NCI-H345 treated with DMSO at 0.1 percent for 48 hours (cell line): ENCODE data around the gene OR2J3.
"Not testable (repeated sequence)": the region's sequence is repeated elsewhere in the genome, so short reads cannot be mapped to it uniquely, and the experiment has no call there.

Source experiments
- DNase-seq: peaks from one replicate; lab custom pipeline; 2025; ENCODE audit not compliant: unreplicated experiment; lab: John Stamatoyannopoulos, UW

Gene OR2J3

DNA sequence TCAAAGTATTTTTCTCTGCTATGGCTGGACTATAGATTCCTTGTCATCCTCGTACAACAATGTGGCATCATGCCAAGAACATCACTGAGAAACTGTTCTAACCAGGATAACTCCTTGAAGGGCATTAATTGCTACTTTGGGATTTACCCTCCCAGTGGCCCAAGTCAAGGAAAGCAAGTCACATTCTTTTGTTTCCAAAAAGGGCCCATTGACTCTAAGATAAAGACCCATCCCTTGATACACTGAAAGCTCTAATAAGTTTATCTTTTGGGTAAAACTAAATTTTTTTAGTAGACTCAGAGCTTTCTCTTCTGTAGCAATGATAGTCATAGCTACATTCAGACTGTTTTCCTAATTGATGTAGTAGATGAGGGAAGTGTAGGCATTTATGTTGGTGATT, at the start of gene OR2J3:
OR2J3 (plus strand) TSS at position 301 of the 400 bp plus-strand sequence. CDS start 3,833 bp downstream, outside the sequence.
- DNase-seq: no peak

DNA sequence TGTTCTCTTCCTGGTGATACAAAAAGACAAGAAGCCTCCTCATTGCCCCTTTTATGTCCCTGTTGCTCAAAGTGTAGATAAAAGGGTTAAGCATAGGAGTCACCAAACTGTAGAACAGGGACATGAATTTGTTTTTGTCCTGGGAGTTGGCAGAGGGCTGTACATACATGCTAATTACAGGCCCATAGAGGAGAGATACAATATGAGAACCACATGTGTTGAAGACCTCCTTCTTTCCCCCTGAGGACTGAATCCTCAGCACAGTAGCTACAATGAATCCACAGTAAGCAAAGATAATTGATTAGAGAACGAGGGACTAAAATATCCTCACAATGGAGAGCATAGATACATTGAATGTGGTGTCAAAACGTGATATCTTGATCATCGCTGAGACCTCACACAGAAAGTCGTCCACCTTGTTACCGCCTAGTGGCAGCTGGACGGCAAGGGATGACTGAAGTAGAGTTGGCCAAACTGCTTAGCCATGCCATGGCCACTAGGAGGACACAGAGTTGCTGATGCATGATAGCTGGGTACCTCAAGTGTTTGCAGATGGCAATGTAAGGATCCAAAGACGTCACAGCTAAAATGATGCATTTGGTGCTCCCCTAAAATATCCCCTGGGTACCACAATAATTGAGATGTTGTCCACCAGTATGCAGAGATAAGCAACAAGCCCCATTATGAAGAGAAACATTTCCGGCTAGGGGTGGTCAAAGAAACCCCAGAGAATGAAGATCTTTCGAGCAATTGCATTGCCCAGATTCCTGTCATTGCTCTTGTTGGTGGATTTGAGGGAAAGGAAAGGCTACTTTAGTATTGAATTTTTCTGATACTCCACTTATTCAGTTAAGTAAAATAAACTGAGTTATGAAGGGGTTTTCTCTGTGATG, 35.8 kb upstream of the OR2J3 start:
- no peak for DNase-seq

DNA sequence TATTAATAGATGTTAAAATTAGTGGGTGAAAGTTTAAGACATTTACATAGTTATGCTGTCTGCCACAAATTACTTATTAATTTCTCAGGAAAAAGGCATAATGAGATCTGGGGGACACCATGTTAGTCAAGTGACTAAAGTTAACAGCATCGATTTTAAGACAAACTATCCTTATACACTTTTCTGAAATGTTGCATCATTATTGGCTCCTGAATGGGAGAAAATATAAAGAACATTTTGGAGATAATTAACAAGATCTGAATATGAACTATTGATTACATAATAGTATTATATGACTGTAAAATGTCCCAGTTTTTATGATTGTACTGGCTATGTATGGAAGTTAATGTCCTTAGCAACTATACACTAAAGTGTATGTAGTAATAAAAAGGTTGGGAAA, 28.7 kb upstream of the OR2J3 start:
- DNase-seq: no peak

DNA sequence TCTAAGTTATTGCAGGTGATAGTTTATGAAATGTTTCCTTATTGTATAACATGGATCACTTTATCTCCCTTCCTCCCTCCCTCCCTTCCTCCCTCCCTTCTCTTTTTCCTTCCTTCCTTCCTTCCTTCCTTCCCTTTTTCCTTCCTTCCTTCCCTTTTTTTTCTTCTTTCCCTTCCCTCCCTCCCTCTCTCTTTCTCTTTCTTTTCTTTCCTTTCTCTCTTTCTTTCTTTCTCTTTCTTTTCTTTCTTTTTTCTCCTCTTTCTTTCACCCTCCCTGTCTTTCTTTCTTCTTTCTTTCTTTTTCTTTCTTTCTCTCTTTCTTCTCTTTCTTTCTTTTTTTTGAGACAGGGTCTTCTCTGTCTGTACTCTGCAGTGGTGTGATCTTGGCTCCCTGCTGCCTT, 26.5 kb upstream of the OR2J3 start:
- DNase-seq: no peak

DNA sequence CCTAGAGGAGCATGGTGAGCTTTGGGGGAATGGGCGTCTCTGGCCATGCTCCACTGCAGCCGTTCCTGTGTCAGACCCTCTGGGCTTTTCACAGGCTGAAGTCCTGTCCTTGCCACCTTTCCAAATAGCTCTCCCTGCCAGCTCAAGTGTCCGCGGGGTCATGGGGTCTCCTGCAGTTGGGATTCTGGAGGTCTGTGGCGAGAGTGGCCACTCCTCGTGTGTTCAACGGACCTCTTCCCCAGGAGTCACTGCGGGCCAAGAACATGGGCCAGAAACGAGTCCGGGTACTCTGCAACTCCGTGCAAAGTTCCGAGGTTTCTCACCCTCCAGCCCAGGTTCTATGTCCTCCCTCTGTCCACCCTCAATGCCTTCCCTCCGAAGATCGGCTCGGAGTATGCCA, 25.4 kb upstream of the OR2J3 start:
- no peak for DNase-seq

DNA sequence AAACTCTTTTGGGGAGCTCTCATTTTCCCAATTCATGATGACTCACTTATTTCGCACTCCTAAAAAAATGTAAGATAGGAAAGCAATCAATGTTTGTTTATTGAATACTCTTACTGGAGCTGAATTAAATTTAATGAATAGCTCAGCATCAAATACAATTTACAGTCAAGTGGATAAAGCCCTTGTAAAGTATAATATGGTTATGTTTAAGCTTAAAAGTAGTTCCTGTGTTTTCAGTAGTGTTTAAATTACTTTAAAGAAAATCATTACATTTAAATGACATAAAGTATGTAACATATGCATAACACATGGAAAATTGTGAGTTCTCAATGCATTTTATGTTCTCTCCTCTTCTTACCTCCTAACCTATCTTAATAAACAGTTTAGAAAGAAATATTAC, 20.6 kb upstream of the OR2J3 start, which contains the start of gene OR2B3:
OR2B3 (minus strand) TSS at position 101 of the 400 bp plus-strand sequence; CDS start at position 36, 65 bp downstream.
- DNase-seq: no peak

DNA sequence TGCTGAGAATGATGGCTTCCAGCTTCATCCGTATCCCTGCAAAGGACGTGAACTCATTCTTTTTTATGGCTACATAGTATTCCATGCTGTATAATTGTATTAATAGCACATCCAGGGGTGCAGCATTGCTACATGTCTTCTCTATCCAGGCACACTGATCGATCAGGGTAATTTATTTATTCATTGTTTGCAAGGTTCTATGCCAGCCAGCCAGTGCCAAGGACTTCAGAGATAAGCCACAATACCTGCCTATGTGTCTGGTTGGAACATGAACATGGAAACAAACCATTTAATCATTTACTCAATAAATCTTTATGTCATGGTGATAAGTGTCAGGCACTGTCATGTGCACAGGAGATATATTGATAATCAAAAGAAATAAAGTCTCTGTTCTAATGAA, 14.9 kb upstream of the OR2J3 start:
- no peak for DNase-seq

DNA sequence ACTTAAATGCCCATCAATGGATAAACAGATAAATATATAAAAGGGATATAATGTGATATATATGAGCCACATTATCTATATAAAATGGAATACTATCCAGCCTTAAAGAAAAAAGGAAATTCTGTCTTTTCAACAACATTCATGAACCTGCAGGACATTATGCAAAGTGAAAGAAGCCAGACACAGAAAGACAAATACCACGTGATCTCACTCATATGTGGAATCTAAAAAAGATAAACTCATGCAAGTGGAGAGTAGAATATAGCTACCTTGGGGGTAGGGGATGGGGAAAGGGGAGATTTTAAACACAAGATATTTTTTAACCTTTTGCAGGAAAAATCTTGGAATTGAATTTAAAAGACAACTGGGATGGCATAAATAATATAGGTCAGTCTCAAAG, 10.1 kb upstream of the OR2J3 start:
- no peak for DNase-seq

DNA sequence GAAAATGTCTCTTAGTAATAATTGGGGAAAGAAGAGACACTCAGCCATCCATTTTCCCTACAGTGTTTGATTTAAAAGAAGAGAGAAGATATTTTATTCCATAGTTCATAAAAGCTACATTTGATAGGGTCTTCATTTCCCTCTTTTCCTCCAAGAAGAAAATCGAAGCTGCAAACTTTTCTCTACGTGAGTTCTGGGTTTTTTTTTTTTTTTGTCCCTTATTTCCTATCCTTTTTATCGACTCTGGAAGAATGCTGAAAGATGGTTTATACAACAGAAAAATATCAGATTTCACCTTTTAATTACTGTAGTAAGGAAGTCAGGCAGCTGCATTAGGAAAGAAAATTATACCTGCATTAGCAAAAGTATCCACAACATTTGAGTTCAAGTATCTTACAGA, 8.7 kb upstream of the OR2J3 start, which contains the start of gene OR2J1:
OR2J1 (plus strand) TSS at position 301 of the 400 bp plus-strand sequence. CDS start 1,453 bp downstream, outside the sequence.
- no peak for DNase-seq

DNA sequence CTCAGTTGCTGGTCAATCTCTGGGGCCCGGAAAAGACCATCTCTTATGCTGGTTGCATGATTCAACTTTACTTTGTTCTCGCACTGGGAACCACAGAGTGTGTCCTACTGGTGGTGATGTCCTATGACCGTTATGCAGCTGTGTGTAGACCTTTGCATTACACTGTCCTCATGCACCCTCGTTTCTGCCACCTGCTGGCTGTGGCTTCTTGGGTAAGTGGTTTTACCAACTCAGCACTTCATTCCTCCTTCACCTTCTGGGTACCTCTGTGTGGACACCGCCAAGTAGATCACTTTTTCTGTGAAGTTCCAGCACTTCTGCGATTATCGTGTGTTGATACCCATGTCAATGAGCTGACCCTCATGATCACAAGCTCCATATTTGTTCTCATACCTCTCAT, 4.3 kb downstream of the OR2J3 start:
- no peak for DNase-seq

DNA sequence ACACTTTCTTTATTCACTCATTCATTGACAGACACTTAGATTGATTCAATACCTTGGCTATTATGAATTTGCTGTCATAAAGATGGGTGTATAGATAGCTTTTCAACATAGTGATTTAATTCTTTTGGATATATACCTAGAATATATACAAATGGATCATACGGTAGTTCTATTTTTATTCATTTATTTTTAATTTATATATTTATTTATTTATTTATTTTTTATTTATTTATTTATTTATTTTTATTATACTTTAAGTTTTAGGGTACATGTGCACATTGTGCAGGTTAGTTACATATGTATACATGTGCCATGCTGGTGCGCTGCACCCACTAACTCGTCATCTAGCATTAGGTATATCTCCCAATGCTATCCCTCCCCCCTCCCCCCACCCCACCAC, 7.1 kb downstream of the OR2J3 start:
- DNase-seq: not testable (repeated sequence)

DNA sequence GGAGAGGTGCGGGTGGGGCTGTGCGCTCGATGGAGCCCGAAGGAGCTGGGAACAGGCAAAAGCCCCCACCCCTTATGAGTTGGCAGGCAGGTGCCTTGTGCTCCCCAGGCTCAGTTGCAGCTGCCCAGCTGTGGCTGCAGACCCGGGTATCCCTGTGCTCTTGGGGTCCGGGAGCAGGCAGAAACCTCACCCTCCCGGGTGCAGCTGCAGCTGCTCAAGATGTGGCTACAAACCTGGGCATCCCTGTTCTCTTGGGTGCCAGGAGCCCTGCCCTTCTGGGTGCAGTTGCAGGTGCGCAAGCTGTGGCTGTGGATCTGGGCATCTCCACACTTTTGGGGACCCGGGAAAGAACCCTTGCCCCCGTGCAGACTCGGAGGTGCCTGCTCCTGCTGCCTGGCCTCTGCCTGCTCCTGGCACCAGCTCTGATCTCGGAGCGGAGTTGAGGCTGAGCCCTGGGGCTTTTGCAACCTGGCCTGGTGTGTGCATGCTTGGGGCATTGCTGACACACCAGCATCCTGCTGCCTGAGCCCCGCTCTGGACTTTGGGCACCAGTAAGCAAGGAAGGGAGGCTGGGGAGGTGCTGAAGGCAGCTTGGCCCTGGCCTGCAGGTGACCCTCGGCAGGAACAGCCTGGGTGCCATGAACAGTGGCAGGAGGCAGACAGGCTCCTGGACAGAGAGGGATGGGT, 21.6 kb downstream of the OR2J3 start:
- no peak for DNase-seq

DNA sequence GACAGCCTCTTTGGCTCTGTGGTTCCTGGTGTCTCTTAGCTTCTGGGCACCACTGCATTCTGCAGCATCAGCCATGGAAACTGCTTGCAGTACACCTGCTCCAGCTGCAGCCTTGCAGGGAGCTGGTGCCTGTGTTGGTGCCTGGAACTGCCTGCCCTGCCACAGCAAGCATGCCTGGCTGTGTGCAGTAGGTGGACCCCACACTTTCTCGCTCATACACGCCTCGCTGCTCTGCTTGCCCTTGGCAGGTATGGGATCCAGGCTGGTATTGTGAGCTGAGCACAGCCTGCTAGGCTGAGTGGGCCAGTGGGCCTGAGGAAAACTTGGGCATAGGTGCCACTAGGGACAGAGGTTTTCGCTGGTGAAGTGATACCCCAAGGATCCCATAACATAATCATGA, 22.8 kb downstream of the OR2J3 start:
- no peak for DNase-seq

DNA sequence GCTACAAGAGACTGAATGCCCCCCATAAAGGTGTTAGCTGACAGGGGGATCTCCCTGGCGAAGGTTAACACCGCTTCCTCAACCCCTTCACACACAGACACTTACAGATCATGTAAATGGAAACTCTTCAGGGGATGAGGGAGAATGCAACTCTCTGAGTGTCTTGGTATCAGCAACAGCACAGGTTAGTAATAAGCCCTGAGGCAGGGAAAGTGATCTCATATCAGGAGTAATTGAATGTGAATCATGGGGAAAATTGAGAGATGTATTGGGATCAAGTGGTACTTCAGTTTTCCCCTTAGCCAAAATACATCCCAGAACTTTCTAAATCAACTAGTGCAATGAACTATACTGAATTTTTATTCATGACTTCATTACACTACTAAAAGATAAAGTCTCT, 23.8 kb downstream of the OR2J3 start:
- DNase-seq: no peak

DNA sequence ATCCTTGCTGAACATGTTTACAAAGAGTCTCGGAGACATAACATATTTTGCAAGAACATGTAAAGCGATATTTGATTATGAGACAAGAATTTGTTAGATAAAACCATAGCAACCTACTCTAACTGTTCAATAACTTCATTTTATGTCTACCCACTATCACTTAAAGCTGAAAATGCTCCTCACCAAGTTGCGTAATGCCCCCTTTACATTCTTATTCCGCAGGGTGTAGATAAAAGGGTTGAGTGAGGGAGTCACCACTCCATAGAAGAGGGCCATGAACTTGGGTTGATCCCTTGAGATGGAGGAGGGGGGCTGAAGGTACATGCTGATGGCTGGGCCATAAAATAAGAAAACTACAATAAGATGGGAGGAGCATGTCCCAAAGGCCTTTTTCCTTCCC, 29.9 kb downstream of the OR2J3 start:
- DNase-seq: no peak

DNA sequence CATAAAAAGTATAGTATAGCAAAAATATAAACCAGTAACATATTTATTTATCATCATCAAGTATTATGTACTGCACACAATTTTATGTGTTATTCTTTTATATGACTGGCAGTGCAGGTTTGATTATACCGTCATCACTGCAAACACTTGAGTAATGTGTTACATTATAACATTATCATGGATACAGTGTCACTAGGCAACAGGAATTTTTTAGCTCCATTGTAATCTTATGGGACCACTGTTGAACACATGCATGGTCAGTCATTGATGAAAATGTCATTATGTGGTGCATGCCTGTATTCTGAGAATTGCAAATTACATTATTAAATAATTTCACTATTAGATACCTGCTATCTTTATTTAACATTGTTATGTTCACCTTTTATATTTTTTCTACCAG, 33.7 kb downstream of the OR2J3 start:
- no peak for DNase-seq

DNA sequence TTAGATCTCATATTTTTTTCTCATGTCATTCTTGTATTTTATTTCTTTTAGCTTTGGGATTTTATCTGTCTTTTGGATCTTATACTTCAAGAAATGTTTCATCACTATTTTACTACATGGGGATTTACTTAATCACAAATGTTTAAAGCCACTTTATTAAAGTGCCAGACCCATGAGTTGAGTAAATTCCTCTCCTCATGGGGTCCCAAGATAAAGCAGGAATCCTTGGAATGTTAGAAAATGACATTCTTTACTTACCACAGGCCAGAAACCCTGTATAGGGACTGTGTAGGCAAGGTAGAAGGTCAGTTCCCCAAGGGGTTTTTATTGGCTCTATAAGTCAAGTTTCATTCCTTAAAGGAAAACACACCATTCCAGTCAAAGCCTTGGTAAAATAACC, 34.5 kb downstream of the OR2J3 start:
- no peak for DNase-seq

DNA sequence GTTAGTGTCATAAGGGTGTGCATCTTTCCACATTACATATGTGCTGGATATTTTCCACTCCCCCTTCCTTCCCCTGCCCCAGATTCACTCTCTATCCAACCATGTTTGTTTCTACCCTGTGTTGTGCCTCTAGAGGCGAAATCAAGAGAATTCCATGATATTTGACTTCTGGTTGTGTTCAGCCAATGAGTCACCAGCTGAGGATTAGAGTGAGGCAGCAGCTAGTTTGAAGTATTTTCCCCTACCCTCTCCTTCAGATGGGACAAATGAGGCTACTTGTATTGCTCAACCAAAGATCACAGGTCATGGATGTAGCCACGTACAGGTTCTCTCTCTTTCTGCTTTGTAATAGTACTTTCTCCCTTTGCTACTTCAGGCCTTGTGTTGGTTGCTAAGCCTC, 38.3 kb downstream of the OR2J3 start:
- no peak for DNase-seq

DNA sequence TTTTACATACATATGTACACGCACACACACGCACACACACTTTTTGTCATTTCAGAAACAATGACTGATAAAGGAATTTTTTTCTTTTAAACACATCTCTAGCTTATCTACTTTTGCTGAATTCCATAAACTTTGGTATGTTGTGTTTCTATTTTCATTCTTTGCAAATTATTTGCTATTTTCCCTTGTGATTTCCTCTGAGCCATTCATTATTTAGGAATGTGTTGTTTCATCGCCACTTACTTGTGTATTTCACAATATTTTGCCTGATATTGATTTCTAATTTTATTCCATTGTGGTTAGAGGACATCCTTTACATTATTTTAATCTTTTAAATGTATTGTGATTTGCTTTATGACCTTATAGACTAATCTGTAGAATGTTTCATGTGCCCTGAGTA, 39.2 kb downstream of the OR2J3 start:
- no peak for DNase-seq

DNA sequence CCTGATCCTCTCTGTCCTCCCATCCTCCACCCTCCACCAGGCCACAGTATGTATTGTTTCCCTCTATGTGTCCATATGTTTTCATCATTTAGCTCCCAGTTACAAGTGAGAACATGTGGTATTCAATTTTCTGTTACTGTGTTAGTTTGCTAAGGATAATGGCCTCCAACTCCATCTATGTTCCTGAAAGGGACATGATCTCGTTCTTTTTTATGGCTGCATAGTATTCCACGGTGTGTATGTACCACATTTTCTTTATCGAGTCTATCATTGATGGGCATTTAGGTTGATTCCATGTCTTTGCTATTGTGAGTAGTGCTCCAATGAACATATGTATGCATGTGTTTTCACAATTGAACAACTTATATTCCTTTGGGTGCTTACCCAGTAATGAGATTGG, 41.6 kb downstream of the OR2J3 start:
- not testable (repeated sequence) for DNase-seq

DNA sequence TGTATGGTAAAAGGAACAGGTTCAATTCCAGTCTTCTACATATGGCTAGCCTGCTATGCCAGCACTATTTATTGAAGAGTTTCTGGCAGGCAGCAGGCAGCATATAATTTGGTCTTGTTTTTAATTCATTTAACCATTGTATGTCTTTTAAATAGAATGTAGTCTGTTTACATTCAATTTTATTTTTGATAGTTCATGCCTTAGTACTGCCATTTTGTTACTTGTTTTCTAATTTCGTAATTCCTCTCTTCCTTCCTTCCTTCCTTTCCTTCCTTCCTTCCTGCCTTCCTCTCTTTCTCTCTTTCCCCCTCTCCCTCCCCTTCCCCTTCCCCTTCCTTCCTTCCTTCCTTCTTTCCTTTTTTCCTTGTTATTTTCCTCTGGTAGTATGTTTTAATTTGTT, 45.2 kb downstream of the OR2J3 start:
- DNase-seq: no peak

DNA sequence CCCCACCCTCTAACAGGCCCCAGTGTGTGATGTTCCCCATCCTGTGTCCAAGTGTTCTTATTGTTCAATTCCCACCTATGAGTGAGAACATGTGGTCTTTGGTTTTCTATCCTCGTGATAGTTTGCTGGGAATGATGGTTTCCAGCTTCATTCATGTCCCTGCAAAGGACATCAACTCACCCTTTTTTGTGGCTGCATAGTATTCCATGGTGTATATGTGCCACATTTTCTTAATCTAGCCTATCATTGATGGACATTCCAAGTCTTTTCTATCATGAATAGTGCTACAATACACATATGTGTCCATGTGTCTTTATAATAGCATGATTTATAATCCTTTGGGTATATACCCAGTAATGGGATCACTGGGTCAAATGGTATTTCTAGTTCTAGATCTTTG, 47.3 kb downstream of the OR2J3 start:
- DNase-seq: not testable (repeated sequence)
